GM10266 (cell line): ENCODE data around the gene NRSN2.
"Not testable (repeated sequence)": the region's sequence is repeated elsewhere in the genome, so short reads cannot be mapped to it uniquely, and the experiment has no call there.

Experiments used
- DNase-seq: peaks from one replicate; pipeline ENCODE4 v3.0.0; 2012; ENCODE audit errors: extremely low spot score
- TF ChIP-seq, protein P1 (sequence below): IDR thresholded peaks from 2 replicates; pipeline ENCODE4 v1.5.1; 2012; ENCODE audit warnings: mild to moderate bottlenecking, low read depth; ENCODE audit not compliant: control insufficient read depth, insufficient read depth; ENCODE audit errors: missing control alignments

Gene NRSN2

GRCh38 chr20:348972-349841, 2.3 kb downstream of the NRSN2 start:
- no peak for DNase-seq
- TF ChIP-seq, protein P1, sequence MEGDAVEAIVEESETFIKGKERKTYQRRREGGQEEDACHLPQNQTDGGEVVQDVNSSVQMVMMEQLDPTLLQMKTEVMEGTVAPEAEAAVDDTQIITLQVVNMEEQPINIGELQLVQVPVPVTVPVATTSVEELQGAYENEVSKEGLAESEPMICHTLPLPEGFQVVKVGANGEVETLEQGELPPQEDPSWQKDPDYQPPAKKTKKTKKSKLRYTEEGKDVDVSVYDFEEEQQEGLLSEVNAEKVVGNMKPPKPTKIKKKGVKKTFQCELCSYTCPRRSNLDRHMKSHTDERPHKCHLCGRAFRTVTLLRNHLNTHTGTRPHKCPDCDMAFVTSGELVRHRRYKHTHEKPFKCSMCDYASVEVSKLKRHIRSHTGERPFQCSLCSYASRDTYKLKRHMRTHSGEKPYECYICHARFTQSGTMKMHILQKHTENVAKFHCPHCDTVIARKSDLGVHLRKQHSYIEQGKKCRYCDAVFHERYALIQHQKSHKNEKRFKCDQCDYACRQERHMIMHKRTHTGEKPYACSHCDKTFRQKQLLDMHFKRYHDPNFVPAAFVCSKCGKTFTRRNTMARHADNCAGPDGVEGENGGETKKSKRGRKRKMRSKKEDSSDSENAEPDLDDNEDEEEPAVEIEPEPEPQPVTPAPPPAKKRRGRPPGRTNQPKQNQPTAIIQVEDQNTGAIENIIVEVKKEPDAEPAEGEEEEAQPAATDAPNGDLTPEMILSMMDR: no peak

DNA sequence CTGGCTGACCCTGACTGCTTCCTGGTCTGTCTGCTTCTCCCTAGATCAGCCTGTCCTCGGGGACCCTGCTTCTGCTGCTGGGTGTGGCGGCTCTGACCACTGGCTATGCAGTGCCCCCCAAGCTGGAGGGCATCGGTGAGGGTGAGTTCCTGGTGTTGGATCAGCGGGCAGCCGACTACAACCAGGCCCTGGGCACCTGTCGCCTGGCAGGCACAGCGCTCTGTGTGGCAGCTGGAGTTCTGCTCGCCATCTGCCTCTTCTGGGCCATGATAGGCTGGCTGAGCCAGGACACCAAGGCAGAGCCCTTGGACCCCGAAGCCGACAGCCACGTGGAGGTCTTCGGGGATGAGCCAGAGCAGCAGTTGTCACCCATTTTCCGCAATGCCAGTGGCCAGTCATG, 6.3 kb downstream of the NRSN2 start:
- DNase-seq: no peak
- TF ChIP-seq, protein P1: no peak

DNA sequence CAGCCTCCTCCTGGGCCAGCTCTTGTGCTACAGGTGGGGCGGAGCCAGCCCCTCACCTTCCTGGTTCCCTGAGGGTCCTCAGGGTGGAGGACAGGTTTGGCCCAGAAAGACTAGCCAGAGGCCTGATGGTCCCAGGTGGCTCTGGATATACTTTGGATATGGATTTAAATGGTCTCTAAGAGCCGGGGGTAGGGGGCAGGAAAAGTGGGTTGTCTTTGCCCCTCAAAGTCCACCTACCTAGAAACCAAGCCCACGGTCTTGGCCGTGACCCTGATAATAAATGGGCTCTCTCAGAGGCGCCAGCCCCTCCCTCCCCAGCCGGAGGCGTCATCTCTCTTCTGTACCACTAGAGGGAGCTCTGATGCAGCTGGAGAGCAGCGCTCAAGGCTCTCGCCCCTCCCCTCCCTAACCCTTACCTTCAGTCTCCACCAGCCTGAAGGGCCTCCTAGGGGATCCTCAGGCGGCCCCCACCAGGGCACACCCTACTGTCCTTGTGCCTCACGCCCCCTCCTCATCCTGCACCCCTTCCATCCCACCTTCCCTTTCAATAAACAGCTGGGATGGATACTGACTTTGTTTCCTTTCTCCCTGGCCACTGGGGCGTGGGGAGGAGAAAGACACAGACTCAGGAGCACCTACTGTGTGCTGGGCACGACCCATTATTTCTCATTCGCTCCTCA, 7.5 kb downstream of the NRSN2 start:
- TF ChIP-seq, protein P1: peak; percentile 97
- peak; percentile 88 for DNase-seq

DNA sequence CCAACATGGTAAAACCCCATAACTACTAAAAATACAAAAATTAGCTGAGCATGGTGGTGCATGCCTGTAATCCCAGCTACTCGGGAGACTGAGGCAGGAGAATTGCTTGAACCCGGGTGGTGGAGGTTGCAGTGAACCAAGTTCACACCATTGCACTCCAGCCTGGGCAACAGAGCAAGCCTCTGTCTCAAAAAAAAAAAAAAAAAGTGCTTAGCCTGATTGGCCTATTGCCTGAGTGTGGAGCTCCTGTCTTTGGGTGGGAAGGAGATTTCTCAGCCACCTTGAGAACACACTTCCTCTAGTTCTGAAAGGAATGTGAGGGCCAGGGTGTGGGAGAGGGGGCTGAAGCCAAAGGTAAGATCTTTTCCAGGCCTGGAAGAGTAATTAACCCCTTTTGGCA, 9.2 kb downstream of the NRSN2 start:
- not testable (repeated sequence) for DNase-seq

DNA sequence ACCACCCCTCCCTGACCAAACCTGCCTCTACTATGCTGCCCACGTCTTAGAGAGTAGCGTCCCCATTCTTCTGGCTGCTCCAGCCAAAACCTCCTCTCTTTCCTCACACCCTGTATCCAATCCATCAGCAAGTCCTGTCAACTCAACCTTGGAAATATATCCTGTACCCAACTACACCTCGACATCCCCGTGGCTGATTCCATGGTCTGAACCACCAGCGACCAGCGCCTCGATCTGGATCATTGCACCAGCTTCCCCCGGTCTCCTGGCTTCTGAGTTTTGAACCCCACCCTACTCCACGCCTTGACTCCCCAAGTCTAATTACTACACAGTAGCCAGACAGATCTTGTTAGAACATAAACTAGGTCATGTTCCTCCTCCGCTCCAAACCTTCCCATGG, 9.8 kb downstream of the NRSN2 start:
- no peak for DNase-seq
- TF ChIP-seq, protein P1: no peak

DNA sequence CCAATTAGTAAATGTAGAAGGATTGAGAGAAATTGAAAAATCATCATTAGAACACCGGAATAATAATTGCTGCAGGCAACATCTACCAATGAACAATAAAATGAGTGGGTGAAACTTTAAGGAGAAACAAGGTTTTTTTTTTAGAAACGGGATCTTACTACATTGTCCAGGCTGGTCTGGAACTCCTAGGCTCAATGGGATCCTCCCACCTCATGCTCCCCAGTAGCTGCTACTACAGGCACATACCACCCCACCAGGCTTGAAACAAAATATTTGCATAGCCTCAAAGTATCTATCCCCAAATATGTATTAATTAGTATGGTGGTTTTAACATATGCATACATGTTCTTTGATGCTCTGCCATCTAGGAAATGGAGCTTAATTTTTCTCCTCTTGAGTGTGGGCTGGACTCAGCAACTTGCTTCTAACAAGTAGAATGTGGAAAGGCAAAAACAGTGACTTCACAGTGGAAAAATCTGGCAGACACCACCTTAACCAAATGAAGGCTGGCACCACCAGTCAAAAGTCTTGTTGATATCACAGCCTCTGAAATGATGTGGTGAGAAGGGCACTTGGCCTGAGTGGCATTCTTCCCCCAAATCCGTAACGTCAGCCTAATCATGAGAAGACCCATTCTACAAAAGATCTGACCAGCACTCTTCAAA, 12.1 kb downstream of the NRSN2 start:
- no peak for DNase-seq
- TF ChIP-seq, protein P1: no peak

DNA sequence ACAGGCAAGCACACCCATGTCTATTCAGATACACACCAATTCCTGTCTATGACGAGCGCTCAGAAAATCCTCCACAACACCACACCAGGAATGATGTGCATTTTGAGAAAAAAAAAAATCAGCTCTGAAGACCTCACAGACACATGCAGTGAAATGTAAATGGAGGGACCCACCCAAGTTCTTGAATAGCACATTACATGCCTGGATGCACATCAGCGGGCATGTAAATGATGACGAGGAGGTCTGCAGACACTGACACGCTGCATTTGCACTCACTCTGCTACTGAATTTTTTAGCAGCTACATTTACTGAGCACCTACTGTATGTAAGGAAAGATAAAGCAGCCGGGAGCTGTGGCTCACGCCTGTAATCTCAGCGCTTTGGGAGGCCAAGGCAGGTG, 14.7 kb downstream of the NRSN2 start:
- TF ChIP-seq, protein P1: no peak
- DNase-seq: no peak
